Measurements from ENCODE around the gene MOGAT2.

Gene MOGAT2

DNA sequence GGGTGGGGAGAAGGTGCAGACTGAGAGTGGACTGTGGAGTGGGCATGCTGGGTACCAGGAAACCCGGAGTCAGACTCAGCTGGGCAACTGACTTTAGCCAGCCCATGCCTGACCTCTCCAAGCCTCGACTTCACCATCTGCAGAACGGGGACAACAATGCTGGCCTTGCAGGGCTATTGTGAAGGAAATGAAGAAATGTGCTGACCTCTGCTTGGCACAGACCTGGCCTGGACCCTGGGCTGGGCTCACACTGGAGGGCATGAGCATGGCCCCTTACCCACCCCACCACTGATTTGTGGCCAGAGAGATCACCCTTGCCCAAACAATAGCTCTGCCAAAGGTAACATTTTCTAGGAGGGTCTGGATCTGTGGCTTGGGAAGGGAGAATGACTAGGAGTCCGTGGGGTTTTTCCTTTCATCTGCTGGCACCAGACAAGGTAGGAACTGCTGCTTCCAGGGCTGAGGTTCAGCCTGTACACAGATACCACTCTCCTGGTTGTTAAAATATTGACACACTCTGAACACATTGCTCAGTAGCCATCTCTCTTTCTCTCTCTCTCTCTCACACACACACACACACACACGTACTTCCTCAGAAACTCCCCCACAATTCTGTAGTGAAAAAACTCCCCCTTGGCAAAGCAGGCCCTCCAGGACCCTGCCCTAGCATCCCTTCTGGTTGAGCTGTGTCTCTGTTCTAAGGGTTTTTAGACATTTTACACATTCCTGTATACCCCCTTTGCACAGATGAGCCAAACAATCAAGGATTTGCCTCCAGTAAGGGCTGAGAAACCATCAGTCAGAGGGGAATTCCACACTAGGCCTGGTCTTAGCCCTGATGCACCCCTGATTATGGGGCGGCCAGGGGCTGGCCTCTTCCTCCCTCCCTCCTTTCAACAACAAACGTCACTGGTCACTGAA is 1.0 kb downstream of the MOGAT2 start:
- DNase-seq (ENCODE audit: low spot score): peak; percentile 73
- in situ Hi-C loops (cut with MboI; ENCODE audit: low sequenced_read_pairs, unreplicated experiment): loop anchor here (25.0 kb wide), 1 partner anchor 419 kb away; no protein-coding TSS in a partner anchor
- TF ChIP-seq, protein P1, sequence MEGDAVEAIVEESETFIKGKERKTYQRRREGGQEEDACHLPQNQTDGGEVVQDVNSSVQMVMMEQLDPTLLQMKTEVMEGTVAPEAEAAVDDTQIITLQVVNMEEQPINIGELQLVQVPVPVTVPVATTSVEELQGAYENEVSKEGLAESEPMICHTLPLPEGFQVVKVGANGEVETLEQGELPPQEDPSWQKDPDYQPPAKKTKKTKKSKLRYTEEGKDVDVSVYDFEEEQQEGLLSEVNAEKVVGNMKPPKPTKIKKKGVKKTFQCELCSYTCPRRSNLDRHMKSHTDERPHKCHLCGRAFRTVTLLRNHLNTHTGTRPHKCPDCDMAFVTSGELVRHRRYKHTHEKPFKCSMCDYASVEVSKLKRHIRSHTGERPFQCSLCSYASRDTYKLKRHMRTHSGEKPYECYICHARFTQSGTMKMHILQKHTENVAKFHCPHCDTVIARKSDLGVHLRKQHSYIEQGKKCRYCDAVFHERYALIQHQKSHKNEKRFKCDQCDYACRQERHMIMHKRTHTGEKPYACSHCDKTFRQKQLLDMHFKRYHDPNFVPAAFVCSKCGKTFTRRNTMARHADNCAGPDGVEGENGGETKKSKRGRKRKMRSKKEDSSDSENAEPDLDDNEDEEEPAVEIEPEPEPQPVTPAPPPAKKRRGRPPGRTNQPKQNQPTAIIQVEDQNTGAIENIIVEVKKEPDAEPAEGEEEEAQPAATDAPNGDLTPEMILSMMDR (IDR thresholded peaks at IDR 0.05; ENCODE audit: borderline replicate concordance, control extremely low read depth, extremely low read depth, insufficient read depth, missing control alignments): no peak

DNA sequence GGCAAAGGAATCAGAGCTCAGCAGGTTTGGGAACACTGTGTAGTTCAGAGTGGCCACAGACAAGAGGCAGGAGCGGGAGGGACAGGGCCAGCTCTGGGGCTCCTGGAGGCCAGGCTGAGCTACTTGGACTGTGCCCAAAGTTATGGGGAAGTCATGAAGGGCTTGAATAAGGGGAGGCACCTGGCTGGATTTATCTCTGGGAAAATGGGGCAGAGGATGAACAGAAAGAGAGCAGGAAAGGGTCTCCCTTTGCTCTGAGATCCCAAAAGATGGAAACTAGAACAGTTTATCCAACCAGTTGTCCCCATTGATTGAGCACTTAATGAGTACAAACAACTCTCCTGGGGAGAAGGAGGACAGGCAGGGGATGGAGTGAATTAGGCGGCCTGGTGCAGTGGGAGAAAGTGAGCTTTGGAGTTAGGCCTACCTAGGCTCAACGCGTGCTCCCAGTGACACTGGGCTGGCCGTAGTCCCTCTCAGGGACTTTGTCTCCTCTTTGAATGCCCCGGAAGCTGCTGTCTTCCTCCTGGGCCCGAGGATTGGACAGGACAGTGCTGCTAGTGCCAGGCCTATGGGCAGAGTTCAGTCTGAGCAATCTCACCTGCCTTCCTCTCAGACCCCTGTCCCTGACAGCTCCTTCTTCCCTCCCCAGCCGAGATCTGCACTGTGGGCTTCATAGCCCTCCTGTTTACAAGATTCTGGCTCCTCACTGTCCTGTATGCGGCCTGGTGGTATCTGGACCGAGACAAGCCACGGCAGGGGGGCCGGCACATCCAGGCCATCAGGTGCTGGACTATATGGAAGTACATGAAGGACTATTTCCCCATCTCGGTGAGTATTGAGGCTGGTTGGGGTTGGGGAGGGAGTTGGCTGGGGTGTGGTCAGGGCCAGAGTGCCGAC is 2.0 kb downstream of the MOGAT2 start:
- DNase-seq (ENCODE audit: low spot score): no peak
- TF ChIP-seq, protein P1 (IDR thresholded peaks at IDR 0.05; ENCODE audit: borderline replicate concordance, control extremely low read depth, extremely low read depth, insufficient read depth, missing control alignments): no peak

DNA sequence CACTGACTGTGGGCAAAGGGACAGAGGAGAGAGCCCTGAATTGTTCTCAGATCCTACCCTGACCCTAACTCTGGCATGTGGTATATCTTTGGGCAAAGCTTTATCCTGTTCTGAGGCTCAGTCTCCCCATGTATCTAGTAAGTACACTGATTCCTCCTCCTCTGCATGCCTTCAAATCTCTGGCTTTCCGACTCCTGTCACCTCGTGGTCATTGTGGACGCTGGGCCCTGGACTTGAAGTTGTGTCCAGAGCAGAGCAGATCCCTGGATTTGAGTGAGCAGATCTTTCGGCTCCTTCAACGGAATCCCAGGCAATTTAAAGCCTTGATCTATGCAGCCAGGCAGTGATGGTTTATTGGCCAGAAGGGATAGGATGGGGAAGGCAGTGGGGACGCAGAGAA is 3.0 kb downstream of the MOGAT2 start:
- in situ Hi-C loops (cut with MboI; ENCODE audit: low sequenced_read_pairs, unreplicated experiment): loop anchor here (25.0 kb wide), 1 partner anchor 417 kb away; no protein-coding TSS in a partner anchor
- no peak for DNase-seq (ENCODE audit: low spot score)
- TF ChIP-seq, protein P1 (IDR thresholded peaks at IDR 0.05; ENCODE audit: borderline replicate concordance, control extremely low read depth, extremely low read depth, insufficient read depth, missing control alignments): no peak

More for the DNA sequence above, 2.0 kb downstream of the MOGAT2 start:
- in situ Hi-C loops (cut with MboI; ENCODE audit: low sequenced_read_pairs, unreplicated experiment): loop anchor here (25.0 kb wide), 1 partner anchor 418 kb away; no protein-coding TSS in a partner anchor

DNA sequence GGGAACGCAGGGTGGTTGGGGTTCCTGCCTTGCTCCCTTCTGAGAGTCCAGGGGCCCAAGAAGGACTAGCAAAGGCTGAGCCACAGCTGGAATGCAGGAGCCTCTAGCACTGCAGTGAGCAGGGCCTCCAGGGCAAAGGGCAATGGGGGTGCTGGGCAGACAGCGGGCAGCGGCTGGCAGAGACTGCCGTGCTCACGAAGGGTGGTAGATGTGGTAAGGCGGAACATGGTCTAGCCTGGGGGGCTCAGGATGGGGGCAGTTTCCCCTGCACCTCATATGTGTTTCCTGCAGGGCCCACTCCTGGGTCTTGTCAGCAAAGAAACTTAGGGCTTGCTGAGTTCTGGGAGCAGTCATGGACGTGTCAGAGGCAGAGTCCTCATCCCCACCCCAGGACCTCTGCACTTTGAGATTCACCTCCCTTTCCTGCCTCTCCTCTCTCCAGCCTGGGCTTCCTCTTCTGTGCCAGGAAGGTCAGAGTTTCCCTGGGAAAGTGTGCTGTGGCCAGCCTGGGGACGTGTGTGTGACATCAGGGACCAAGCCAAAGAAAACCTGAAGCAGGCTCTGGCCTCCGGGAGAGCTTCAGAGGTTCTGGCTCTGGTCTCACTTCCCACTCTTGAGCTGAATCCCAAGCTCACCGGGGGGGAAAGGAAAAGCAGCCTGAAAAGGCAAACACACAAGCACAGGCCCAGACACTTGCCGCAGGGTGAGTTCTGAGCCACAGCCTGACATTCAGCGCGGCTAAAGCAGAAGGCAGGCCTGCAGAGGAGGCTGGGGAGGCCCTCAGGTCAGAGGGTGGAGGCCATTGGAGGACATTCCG is 4.4 kb downstream of the MOGAT2 start:
- in situ Hi-C loops (cut with MboI; ENCODE audit: low sequenced_read_pairs, unreplicated experiment): loop anchor here (25.0 kb wide), 1 partner anchor 415 kb away; no protein-coding TSS in a partner anchor
- TF ChIP-seq, protein P1 (IDR thresholded peaks at IDR 0.05; ENCODE audit: borderline replicate concordance, control extremely low read depth, extremely low read depth, insufficient read depth, missing control alignments): no peak
- no peak for DNase-seq (ENCODE audit: low spot score)

DNA sequence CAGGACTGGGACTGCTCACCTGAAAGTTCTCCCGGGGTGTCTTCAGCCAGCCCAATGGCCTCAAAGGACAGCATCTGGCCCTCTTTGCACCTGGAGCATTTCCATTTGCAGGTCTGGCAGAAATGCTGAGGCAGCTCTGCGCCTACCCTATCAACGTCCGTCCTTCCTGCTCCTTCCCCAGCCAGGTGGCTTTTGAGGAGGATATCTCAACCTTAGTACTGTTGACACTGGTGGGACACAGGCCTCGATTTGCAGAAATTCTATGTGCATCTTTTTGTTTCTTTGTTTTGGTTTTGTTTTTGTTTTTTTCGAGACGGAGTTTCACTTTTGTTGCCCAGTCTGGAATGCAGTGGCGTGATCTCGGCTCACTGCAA is 5.0 kb downstream of the MOGAT2 start:
- TF ChIP-seq, protein P1 (IDR thresholded peaks at IDR 0.05; ENCODE audit: borderline replicate concordance, control extremely low read depth, extremely low read depth, insufficient read depth, missing control alignments): no peak
- no peak for DNase-seq (ENCODE audit: low spot score)
- in situ Hi-C loops (cut with MboI; ENCODE audit: low sequenced_read_pairs, unreplicated experiment): loop anchor here (25.0 kb wide), 1 partner anchor 415 kb away; no protein-coding TSS in a partner anchor
